Hepatocyte (in vitro differentiated cells): ENCODE measurements around the gene SCAF4.

Source experiments
- CTCF ChIP-seq: fragments of 200-600 bp; sonication (generic); IDR thresholded peaks from 2 replicates; pipeline ENCODE4 v1.5.1; 2016; ENCODE audit warnings: antibody characterized with exemption, mild to moderate bottlenecking; ENCODE audit not compliant: poor library complexity
- EZH2 ChIP-seq: fragments of 200-600 bp; sonication (generic); IDR thresholded peaks from 2 replicates; pipeline ENCODE4 v1.6.1; 2016; ENCODE audit warnings: antibody characterized with exemption, mild to moderate bottlenecking, borderline replicate concordance
- EZH2phosphoT487 ChIP-seq: fragments of 200-600 bp; sonication (generic); IDR thresholded peaks from one replicate; pipeline ENCODE4 v1.6.1; 2018; ENCODE audit warnings: antibody characterized with exemption, mild to moderate bottlenecking, low read depth, moderate library complexity; ENCODE audit not compliant: unreplicated experiment, severe bottlenecking

DNA sequence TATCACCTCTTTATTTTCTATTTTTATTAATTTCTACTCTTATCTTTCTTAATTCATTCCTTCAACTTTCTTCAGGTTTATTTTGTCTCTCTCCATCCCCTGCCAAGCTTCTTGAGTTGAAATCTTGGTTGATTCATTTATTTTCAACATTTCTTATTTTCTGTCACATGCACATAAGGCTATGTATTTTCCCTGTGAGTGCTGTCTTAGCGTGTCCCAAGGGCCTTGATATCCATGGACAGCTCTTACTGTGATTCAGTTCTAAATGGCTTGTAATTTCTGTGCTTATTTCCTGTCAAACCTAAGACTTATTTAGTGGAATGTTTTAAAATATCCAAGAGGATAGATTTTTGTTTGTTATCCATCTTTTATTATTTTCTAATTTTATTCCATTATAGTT is 36.8 kb upstream of the SCAF4 start:
- TF ChIP-seq CTCF (no peak), EZH2 (no peak), EZH2phosphoT487 (no peak)
